K562 (cell line): Measurements from ENCODE around the gene ARHGAP22. TPM values are rescaled to one million over a fixed set of nuclear protein-coding genes. Genes with fewer than 3 reads are reported as not detected.

Experiments
- AFF4 ChIP-seq: sonication (generic); formaldehyde crosslinking; IDR thresholded peaks from 2 replicates; pipeline ENCODE4 v1.8.0; 2023; ENCODE audit warnings: mild to moderate bottlenecking, missing genetic modification reagents
- ATF2 ChIP-seq: sonication (generic); formaldehyde crosslinking; IDR thresholded peaks from 2 replicates; pipeline ENCODE4 v1.8.1; 2022; ENCODE audit warnings: missing genetic modification reagents
- EHMT2 ChIP-seq: fragments of 450-650 bp; IDR thresholded peaks from 2 replicates; pipeline ENCODE4 v1.6.1; 2018; ENCODE audit warnings: antibody characterized with exemption
- EP300 ChIP-seq: IDR thresholded peaks from 2 replicates; pipeline ENCODE4 v1.6.1; 2012; ENCODE audit warnings: low read length, improper control_type of control experiment
- EP400 ChIP-seq: fragments of 450-650 bp; IDR thresholded peaks from 2 replicates; pipeline ENCODE4 v1.6.1; 2017; ENCODE audit warnings: antibody characterized with exemption, mild to moderate bottlenecking, moderate library complexity
- HEY1 ChIP-seq: fragments of 250-450 bp; sonication (Bioruptor Pico); IDR thresholded peaks from 2 replicates; pipeline ENCODE4 v1.5.0; 2020; ENCODE audit warnings: mild to moderate bottlenecking, moderate library complexity, borderline replicate concordance
- POLR2H ChIP-seq: IDR thresholded peaks from 2 replicates; pipeline ENCODE4 v1.6.1; 2016; ENCODE audit warnings: missing genetic modification characterization, low read depth, mild to moderate bottlenecking, control low read depth, missing compliant biosample characterization, moderate library complexity
- RBM22 ChIP-seq: fragments of 200-400 bp; formaldehyde crosslinking; IDR thresholded peaks from 2 replicates; pipeline ENCODE4 v1.6.1; 2018; ENCODE audit warnings: low read length, low read depth; ENCODE audit not compliant: poor library complexity, severe bottlenecking
- RCOR1 ChIP-seq, 2 experiments: IDR thresholded peaks; 2 replicates each; pipeline ENCODE4 v1.6.1; 2012; ENCODE audit warnings: low read depth in 2 of 2, low read length in 2 of 2, borderline replicate concordance in 1 of 2, improper control_type of control experiment in 1 of 2
- ZBTB5 ChIP-seq: fragments of 450-650 bp; IDR thresholded peaks from 2 replicates; pipeline ENCODE4 v1.6.1; 2017; ENCODE audit warnings: antibody characterized with exemption
- ZNF124 ChIP-seq: sonication (generic); formaldehyde crosslinking; IDR thresholded peaks from 2 replicates; pipeline ENCODE4 v1.8.1; 2022; ENCODE audit warnings: missing genetic modification reagents
- ZNF57 ChIP-seq: fragments of 450-650 bp; formaldehyde crosslinking; IDR thresholded peaks from 2 replicates; pipeline ENCODE4 v1.4.0; 2020; ENCODE audit warnings: mild to moderate bottlenecking, moderate library complexity
- ZNF589 ChIP-seq: fragments of 200-800 bp; sonication (Bioruptor generic); IDR thresholded peaks from 2 replicates; pipeline ENCODE4 v1.6.1; 2016; ENCODE audit warnings: low read depth, missing genetic modification characterization, missing compliant biosample characterization
- ZSCAN32 ChIP-seq: fragments of 450-650 bp; formaldehyde crosslinking; IDR thresholded peaks from 2 replicates; pipeline ENCODE4 v1.4.0; 2020; ENCODE audit warnings: mild to moderate bottlenecking, moderate library complexity
- polyA plus RNA-seq, 8 experiments: library from polyadenylated mRNA; depleted of rRNA in 4 of 8; stranded (reverse) in 5 of 8; unstranded in 3 of 8; fragments of >200 nt; fragmentation: Nextera tagmentation in 2 of 8; fragmentation: Illumina TruSeq in 1 of 8; extraction: Ambion mirVana in 2 of 8; extraction: Trizol in 1 of 8; gene quantifications; 2 replicates each; pipeline versions ENCODE4 v1.2.1 to v1.2.3, GENCODE V29; 2011 to 2014; ENCODE audit warnings: inconsistent platforms in 1 of 8, missing spikeins in 1 of 8
- total RNA-seq, 7 experiments: library from RNA; depleted of rRNA in 6 of 7; stranded (reverse); fragments of >200 nt in 6 of 7; fragmentation: Illumina TruSeq in 2 of 7; extraction: Trizol in 2 of 7; gene quantifications; 2 replicates each; pipeline versions ENCODE4 v1.2.1 to v1.2.3, GENCODE V29; 2011 to 2021; ENCODE audit warnings: low replicate concordance in 1 of 7
- TF ChIP-seq, protein P1 (sequence below): fragments of 450-650 bp; IDR thresholded peaks from 2 replicates; pipeline ENCODE4 v1.7.0; 2016; ENCODE audit warnings: borderline replicate concordance
- TF ChIP-seq, protein P2 (sequence below), 3 experiments: fragments of 200-800 bp in 1 of 3; sonication (Bioruptor generic) in 1 of 3; sonication (generic) in 1 of 3; formaldehyde crosslinking in 1 of 3; IDR thresholded peaks; 2 replicates each; pipeline versions ENCODE4 v1.6.1 to v1.8.0; 2016 to 2022; ENCODE audit warnings: mild to moderate bottlenecking in 2 of 3, missing compliant biosample characterization in 2 of 3, missing genetic modification characterization in 2 of 3, missing genetic modification reagents in 1 of 3

The ARHGAP22 gene
- total and polyA plus RNA-seq, 9 of the 15 experiments (the other 6 are each of a cell fraction or from before 2014, with no cell fraction given) = 1.3 to 28.1 (median 12.7) TPM

DNA sequence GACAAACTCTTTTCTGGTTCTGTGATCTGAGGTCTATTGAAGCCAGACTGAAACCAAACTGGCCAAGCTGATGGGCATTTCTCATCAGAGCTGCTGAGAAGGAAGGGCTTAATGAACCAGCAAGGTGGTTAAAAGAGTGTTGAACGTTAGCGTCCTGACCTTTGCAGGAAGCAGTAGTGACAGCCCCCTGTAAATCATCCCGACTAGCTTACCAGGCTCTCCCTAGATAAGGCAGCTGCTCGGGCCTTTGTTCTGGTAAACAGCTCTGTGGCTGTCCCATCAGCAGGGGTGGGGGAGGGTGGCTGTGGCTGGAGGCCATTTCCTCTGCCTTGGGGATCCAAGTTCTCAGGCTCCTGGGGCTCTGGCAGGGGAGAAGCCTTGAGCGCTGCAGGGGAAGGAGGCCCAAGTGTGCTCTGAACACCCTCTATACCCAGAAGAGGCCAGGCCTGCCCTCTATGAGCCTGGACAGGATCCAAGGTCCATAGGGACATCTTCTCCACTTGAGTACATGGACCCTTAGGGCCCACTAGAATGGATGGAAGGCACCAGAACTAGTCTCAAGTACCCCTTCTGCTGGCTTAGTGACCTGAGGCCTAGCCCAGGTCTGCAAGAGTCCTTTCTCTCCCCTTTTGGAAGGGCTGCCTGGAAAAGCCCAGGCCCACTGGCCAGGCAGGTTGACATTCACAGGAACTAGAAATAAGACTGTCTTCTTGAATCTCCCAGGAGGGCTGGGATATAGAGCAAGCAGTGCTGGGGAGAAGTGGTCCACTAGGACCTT, 134.6 kb downstream of the ARHGAP22 start (continued):
- TF ChIP-seq EHMT2 = 0 out of 2 replicates have a peak, but pooled peaks have one; percentile 37
- peak; percentile 99 for TF ChIP-seq ZNF589 (CRISPR knock-in tag)
- TF ChIP-seq, protein P1, sequence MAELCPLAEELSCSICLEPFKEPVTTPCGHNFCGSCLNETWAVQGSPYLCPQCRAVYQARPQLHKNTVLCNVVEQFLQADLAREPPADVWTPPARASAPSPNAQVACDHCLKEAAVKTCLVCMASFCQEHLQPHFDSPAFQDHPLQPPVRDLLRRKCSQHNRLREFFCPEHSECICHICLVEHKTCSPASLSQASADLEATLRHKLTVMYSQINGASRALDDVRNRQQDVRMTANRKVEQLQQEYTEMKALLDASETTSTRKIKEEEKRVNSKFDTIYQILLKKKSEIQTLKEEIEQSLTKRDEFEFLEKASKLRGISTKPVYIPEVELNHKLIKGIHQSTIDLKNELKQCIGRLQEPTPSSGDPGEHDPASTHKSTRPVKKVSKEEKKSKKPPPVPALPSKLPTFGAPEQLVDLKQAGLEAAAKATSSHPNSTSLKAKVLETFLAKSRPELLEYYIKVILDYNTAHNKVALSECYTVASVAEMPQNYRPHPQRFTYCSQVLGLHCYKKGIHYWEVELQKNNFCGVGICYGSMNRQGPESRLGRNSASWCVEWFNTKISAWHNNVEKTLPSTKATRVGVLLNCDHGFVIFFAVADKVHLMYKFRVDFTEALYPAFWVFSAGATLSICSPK = no peak
- peak; percentile 60; the same call in 1 of the 2 replicates for TF ChIP-seq AFF4 (CRISPR knock-in tag)
- no peak for TF ChIP-seq RBM22
- 0 out of 2 replicates have a peak, but pooled peaks have one; percentile 23 for TF ChIP-seq HEY1 (CRISPR knock-in tag)
- no peak for TF ChIP-seq ATF2 (CRISPR knock-in tag)
- no peak for TF ChIP-seq ZBTB5
- TF ChIP-seq ZNF124 (CRISPR knock-in tag) = no peak
- peak; percentile 64; the same call in 1 of the 2 replicates for TF ChIP-seq POLR2H (tag)
- no peak for TF ChIP-seq ZNF57
- TF ChIP-seq ZSCAN32 (CRISPR knock-in tag) = no peak
- peak; percentile 91 to 96 for TF ChIP-seq RCOR1 (IDR thresholded peaks at IDR 0.05; ENCODE audit: borderline replicate concordance in 1 of 2, low read depth in 2 of 2, low read length in 2 of 2)
- TF ChIP-seq EP300 = peak; percentile 100
- TF ChIP-seq, protein P2, sequence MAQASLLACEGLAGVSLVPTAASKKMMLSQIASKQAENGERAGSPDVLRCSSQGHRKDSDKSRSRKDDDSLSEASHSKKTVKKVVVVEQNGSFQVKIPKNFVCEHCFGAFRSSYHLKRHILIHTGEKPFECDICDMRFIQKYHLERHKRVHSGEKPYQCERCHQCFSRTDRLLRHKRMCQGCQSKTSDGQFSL (CRISPR knock-in tag; IDR thresholded peaks at IDR 0.05) = peak; percentile 61; the same call in 1 of the 2 replicates
- TF ChIP-seq, protein P2 (tag; IDR thresholded peaks at IDR 0.05) = peak in 1 of 2 experiments; percentile 68; a peak in 2 of 4 replicates
- TF ChIP-seq EP400 = peak; percentile 83
